ENCODE results near the gene CCDC187. TPM values are rescaled to one million over a fixed set of nuclear protein-coding genes. Genes with fewer than 3 reads are reported as not detected.

CCDC187 gene
- total RNA-seq, 1 donor from 2014 or later = 0.07 TPM

DNA sequence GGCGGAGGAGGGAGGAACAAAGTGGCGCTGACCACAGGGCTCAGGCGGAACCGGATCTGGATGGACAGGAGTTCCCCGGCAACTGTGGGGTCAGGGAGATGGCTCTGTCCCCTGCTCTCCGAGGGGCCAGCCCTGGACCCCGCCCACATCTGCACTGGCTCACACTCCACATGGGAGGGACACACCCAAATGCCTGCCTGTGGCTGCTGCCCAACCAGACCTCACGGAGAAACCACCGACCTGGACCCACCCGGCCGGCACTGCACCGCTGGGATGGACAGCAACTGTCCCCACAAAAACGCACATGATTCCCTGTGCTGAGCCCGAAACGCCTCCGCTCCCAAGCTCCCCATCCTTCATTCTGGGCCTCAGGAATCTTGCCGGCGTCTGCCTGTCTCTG is 4.8 kb downstream of the CCDC187 start:
- no peaks in the 10 kb centered on the region for H3K27me3 Mint-ChIP-seq (ENCODE audit: low read depth)
- H3K36me3 Mint-ChIP-seq (ENCODE audit: low read depth) = no peaks in the 10 kb centered on the region
- no peak for DNase-seq (ENCODE audit: low read depth, low spot score)
- no peak overlapping the region for H3K4me3 Mint-ChIP-seq
- H3K9me3 Mint-ChIP-seq = no peaks in the 10 kb centered on the region
- H3K27ac Mint-ChIP-seq (ENCODE audit: unreplicated experiment) = no peak overlapping the region
- no peak for TF ChIP-seq CTCF (conservative IDR thresholded peaks at IDR 0.05)
- H3K4me1 Mint-ChIP-seq = peaks cover 7% of the 10 kb centered on the region

DNA sequence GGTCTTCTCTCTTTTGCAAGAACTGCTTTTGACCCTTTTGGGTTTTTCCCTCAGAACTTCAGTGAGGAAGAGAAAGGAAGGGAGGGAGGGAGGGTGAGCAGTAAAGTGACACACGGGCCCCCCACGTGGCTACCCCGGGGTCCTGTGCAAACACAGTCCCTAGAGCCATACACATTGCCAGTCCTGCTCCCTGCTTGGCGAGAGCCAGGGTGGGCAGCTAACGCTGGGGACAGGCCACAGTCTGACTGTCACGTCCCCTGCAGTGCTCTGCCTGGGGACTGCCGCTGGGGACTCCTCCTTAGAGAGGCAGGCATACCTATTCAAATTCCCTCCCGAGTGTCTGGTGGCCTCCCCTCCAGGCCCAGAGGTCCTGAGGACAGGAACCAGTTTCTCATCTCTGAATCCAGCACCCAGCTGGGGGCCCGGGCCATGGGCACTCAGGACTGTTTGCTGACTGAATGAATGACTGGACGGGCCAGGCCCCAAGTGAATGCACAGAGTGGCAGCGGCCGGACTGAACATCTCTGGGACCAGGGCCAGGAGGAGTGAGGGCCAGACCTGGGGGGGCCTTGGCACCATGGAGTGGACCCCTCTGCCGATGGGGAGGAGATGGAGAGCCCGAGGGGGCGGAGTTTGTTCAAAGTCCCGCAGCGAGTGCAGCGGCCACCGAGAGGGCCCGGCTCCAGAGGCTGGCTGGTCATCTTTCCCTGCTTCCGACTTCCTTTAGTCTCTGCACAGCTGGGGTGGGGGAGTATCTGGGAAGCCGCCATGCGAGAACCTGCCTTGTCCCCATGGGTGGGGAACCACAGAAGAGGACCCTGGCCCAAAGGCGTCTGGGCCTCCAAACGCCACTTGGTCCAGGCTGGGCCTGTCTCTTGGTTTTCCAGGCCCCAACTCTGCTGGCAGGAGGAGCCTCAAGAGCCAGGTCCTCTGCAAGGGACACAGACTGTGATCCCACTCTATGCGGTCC is 5.8 kb downstream of the CCDC187 start:
- TF ChIP-seq CTCF (conservative IDR thresholded peaks at IDR 0.05) = no peak
- no peak for DNase-seq (ENCODE audit: low read depth, low spot score)
- no peaks in the 10 kb centered on the region for H3K9me3 Mint-ChIP-seq

GRCh38 chr9:136297016-136297691 is 6.7 kb downstream of the CCDC187 start:
- Mint-ChIP-seq H3K27me3 (ENCODE audit: low read depth) (no peaks in the 10 kb centered on the region), H3K27ac (ENCODE audit: unreplicated experiment) (no peak overlapping the region), H3K4me1 (peaks cover 7% of the 10 kb centered on the region), H3K4me3 (no peak overlapping the region), H3K9me3 (no peaks in the 10 kb centered on the region), H3K36me3 (ENCODE audit: low read depth) (no peaks in the 10 kb centered on the region)
- TF ChIP-seq CTCF (conservative IDR thresholded peaks at IDR 0.05) = no peak
- DNase-seq (ENCODE audit: low read depth, low spot score) = no peak

More for the DNA sequence above, 5.8 kb downstream of the CCDC187 start:
- no peaks in the 10 kb centered on the region for H3K27me3 Mint-ChIP-seq (ENCODE audit: low read depth)
- H3K27ac Mint-ChIP-seq (ENCODE audit: unreplicated experiment) = no peak overlapping the region
- H3K36me3 Mint-ChIP-seq (ENCODE audit: low read depth) = no peaks in the 10 kb centered on the region
- peaks cover 7% of the 10 kb centered on the region for H3K4me1 Mint-ChIP-seq
- H3K4me3 Mint-ChIP-seq = no peak overlapping the region

GRCh38 chr9:136296434-136297015 is 7.4 kb downstream of the CCDC187 start:
- Mint-ChIP-seq H3K4me3 (no peak overlapping the region), H3K36me3 (ENCODE audit: low read depth) (no peaks in the 10 kb centered on the region), H3K27me3 (ENCODE audit: low read depth) (no peaks in the 10 kb centered on the region), H3K27ac (ENCODE audit: unreplicated experiment) (no peak overlapping the region), H3K4me1 (peaks cover 7% of the 10 kb centered on the region), H3K9me3 (no peaks in the 10 kb centered on the region)
- no peak for DNase-seq (ENCODE audit: low read depth, low spot score)
- TF ChIP-seq CTCF (conservative IDR thresholded peaks at IDR 0.05) = no peak

DNA sequence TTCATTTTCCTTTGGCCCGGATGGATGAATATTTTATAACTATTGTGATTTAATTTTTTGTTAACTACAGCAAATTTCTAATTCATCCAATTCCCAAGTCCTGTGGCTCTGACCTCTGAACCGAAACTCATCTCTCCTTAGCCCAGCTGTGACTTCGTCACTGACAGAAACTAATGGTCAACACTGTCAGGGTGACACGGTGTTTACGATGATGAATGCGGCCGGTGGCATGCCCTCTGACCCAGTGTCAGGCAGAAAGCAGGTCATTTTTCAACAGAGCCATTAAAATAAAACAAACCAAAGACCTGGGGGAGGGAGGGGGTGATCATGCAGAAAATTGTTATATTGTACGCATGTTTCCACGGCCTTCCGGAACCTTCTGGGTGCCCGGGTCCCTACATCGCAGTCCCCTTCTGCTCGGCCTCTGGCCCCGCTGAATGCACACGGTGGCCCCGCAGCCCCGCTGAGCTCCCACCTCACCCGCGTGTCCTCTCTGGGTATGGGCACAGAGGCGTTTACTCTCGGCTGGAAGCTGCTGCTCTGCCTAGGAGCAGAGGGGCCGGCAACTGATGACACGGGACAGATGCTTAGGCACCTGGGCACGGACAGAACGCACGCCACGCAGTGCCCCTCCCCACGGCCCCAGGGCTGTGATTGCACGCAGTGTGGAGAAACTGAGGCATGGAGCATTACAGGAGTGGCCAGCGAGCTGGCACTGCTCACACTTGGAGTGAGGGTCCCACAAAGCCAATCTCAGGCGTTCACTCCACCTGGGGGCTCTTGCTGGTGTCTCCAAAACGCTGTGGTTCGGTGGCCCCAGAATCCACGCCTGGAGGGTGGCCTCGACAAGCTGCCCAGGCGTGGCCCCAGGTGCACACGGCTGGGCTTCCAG is 8.1 kb downstream of the CCDC187 start:
- no peaks in the 10 kb centered on the region for H3K36me3 Mint-ChIP-seq (ENCODE audit: low read depth)
- DNase-seq (ENCODE audit: low read depth, low spot score) = no peak
- H3K27me3 Mint-ChIP-seq (ENCODE audit: low read depth) = no peaks in the 10 kb centered on the region
- H3K4me3 Mint-ChIP-seq = no peak overlapping the region
- no peak overlapping the region for H3K27ac Mint-ChIP-seq (ENCODE audit: unreplicated experiment)
- peaks cover 7% of the 10 kb centered on the region for H3K4me1 Mint-ChIP-seq
- TF ChIP-seq CTCF (conservative IDR thresholded peaks at IDR 0.05) = no peak
- H3K9me3 Mint-ChIP-seq = no peaks in the 10 kb centered on the region

Data from neural crest cell (in vitro differentiated cells).